ENCODE results near the gene MAG. TPM values are rescaled to one million over a fixed set of nuclear protein-coding genes. Genes with fewer than 3 reads are reported as not detected.

Gene MAG
- total RNA-seq, 1 donor = not detected

- Histone ChIP-seq H3K9me3 (ENCODE audit: low read depth, low read length) (no peaks in the 10 kb centered on the region), H3K36me3 (ENCODE audit: insufficient read depth, low read length) (no peaks in the 10 kb centered on the region), H2AFZ (ENCODE audit: low read length) (no peak overlapping the region), H4K20me1 (ENCODE audit: insufficient read depth, low read length) (no peaks in the 10 kb centered on the region), H3K27ac (ENCODE audit: low read depth, low read length) (no peak overlapping the region), H3K4me2 (ENCODE audit: insufficient read depth, low read length) (no peak overlapping the region), H3K4me1 (ENCODE audit: insufficient read depth, low read length) (no peaks in the 10 kb centered on the region), H3K79me2 (ENCODE audit: insufficient read depth, low read length) (no peaks in the 10 kb centered on the region), H3K4me3 (ENCODE audit: insufficient read depth, low read length) (no peak overlapping the region), H3K27me3 (ENCODE audit: insufficient read depth, low read length) (no peaks in the 10 kb centered on the region)
- DNase-seq (ENCODE audit: insufficient read length, low spot score, missing footprints) = peak; percentile 35
- TF ChIP-seq CTCF (IDR thresholded peaks at IDR 0.05; ENCODE audit: extremely low read depth, low read depth, low read length) = no peak
Observed at GRCh38 chr19:35300339-35300649, 8.3 kb downstream of the MAG start.

GRCh38 chr19:35301961-35302360, 10.0 kb downstream of the MAG start:
- H3K4me3 ChIP-seq (ENCODE audit: insufficient read depth, low read length) = no peak overlapping the region
- H2AFZ ChIP-seq (ENCODE audit: low read length) = no peak overlapping the region
- TF ChIP-seq CTCF (IDR thresholded peaks at IDR 0.05; ENCODE audit: extremely low read depth, low read depth, low read length) = no peak
- no peaks in the 10 kb centered on the region for H3K36me3 ChIP-seq (ENCODE audit: insufficient read depth, low read length)
- no peaks in the 10 kb centered on the region for H3K4me1 ChIP-seq (ENCODE audit: insufficient read depth, low read length)
- DNase-seq (ENCODE audit: insufficient read length, low spot score, missing footprints) = no peak
- no peaks in the 10 kb centered on the region for H3K9me3 ChIP-seq (ENCODE audit: low read depth, low read length)
- no peak overlapping the region for H3K4me2 ChIP-seq (ENCODE audit: insufficient read depth, low read length)
- H3K79me2 ChIP-seq (ENCODE audit: insufficient read depth, low read length) = no peaks in the 10 kb centered on the region
- no peaks in the 10 kb centered on the region for H3K27me3 ChIP-seq (ENCODE audit: insufficient read depth, low read length)
- H3K27ac ChIP-seq (ENCODE audit: low read depth, low read length) = no peak overlapping the region
- H4K20me1 ChIP-seq (ENCODE audit: insufficient read depth, low read length) = no peaks in the 10 kb centered on the region

GRCh38 chr19:35302446-35302845, 10.5 kb downstream of the MAG start:
- DNase-seq (ENCODE audit: insufficient read length, low spot score, missing footprints) = peak; percentile 75
- TF ChIP-seq CTCF (IDR thresholded peaks at IDR 0.05; ENCODE audit: extremely low read depth, low read depth, low read length) = no peak

DNA sequence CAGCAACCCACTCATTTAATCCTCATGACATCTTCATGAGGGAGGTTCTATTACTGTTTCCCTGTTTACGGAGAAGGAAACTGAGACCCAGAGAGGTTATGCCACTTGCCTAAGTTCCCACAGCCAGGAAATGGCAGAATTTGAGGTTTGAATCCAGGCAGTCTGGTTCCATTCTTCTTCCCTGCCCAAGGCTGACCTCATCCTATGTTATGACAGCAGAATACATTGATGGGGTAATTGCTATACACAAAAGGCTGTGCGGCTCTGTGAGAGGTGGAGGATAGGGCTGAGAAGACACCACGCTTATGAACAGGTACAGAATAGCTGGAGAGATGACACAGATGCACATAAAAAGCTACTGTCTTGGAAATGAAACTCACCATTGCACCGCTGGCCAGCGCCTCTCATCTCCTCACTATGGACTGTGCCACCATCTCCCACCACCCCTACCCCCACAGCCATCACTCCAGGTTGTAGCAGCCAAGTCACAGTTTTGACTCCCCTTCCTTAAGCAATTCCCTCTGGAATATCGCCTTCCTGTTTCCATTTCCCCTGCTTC, 11.5 kb downstream of the MAG start:
- peak; percentile 68 for DNase-seq (ENCODE audit: insufficient read length, low spot score, missing footprints)
- H3K4me3 ChIP-seq (ENCODE audit: insufficient read depth, low read length) = no peak overlapping the region
- no peaks in the 10 kb centered on the region for H3K4me1 ChIP-seq (ENCODE audit: insufficient read depth, low read length)
- TF ChIP-seq CTCF (IDR thresholded peaks at IDR 0.05; ENCODE audit: extremely low read depth, low read depth, low read length) = no peak
- no peak overlapping the region for H2AFZ ChIP-seq (ENCODE audit: low read length)
- H3K36me3 ChIP-seq (ENCODE audit: insufficient read depth, low read length) = no peaks in the 10 kb centered on the region
- H3K27ac ChIP-seq (ENCODE audit: low read depth, low read length) = no peak overlapping the region
- no peaks in the 10 kb centered on the region for H3K9me3 ChIP-seq (ENCODE audit: low read depth, low read length)
- H3K4me2 ChIP-seq (ENCODE audit: insufficient read depth, low read length) = no peak overlapping the region
- no peaks in the 10 kb centered on the region for H3K79me2 ChIP-seq (ENCODE audit: insufficient read depth, low read length)
- H4K20me1 ChIP-seq (ENCODE audit: insufficient read depth, low read length) = no peaks in the 10 kb centered on the region
- no peaks in the 10 kb centered on the region for H3K27me3 ChIP-seq (ENCODE audit: insufficient read depth, low read length)

More at GRCh38 chr19:35302446-35302845, 10.5 kb downstream of the MAG start:
- Histone ChIP-seq H3K4me3 (ENCODE audit: insufficient read depth, low read length) (no peak overlapping the region), H3K27me3 (ENCODE audit: insufficient read depth, low read length) (no peaks in the 10 kb centered on the region), H3K9me3 (ENCODE audit: low read depth, low read length) (no peaks in the 10 kb centered on the region), H4K20me1 (ENCODE audit: insufficient read depth, low read length) (no peaks in the 10 kb centered on the region), H3K79me2 (ENCODE audit: insufficient read depth, low read length) (no peaks in the 10 kb centered on the region), H2AFZ (ENCODE audit: low read length) (no peak overlapping the region), H3K27ac (ENCODE audit: low read depth, low read length) (no peak overlapping the region), H3K4me1 (ENCODE audit: insufficient read depth, low read length) (no peaks in the 10 kb centered on the region), H3K36me3 (ENCODE audit: insufficient read depth, low read length) (no peaks in the 10 kb centered on the region), H3K4me2 (ENCODE audit: insufficient read depth, low read length) (no peak overlapping the region)

Measured in osteoblast (primary cell).